ENCODE data around the gene MAML2.

MAML2 gene

GRCh38 chr11:96338910-96339705, 3.9 kb downstream of the MAML2 start:
- peak; percentile 45 for DNase-seq

GRCh38 chr11:96337541-96338431, 5.2 kb downstream of the MAML2 start:
- no peak for DNase-seq

GRCh38 chr11:96335388-96335787, 7.6 kb downstream of the MAML2 start:
- DNase-seq: no peak

GRCh38 chr11:96334219-96334618, 8.8 kb downstream of the MAML2 start:
- DNase-seq: no peak

- peak; percentile 73 for DNase-seq
Observed at GRCh38 chr11:96333191-96333719, 9.7 kb downstream of the MAML2 start.

GRCh38 chr11:96332126-96332771, 10.7 kb downstream of the MAML2 start:
- DNase-seq: no peak

- no peak for DNase-seq
Observed at GRCh38 chr11:96331699-96332116, 11.3 kb downstream of the MAML2 start.

GRCh38 chr11:96330511-96330859, 12.5 kb downstream of the MAML2 start:
- DNase-seq: no peak

- DNase-seq: peak; percentile 52
Observed at GRCh38 chr11:96329855-96330510, 13.0 kb downstream of the MAML2 start.

- DNase-seq: peak; percentile 78
Observed at GRCh38 chr11:96329419-96329818, 13.6 kb downstream of the MAML2 start.

- peak; percentile 67 for DNase-seq
Observed at GRCh38 chr11:96328395-96329010, 14.5 kb downstream of the MAML2 start.

- DNase-seq: no peak
Observed at GRCh38 chr11:96326959-96327358, 16.0 kb downstream of the MAML2 start.

GRCh38 chr11:96324912-96325311, 18.1 kb downstream of the MAML2 start:
- DNase-seq: peak; percentile 89

- no peak for DNase-seq
Observed at GRCh38 chr11:96323642-96323985, 19.4 kb downstream of the MAML2 start.

- no peak for DNase-seq
Observed at GRCh38 chr11:96322775-96323641, 20.0 kb downstream of the MAML2 start.

- DNase-seq: no peak
Observed at GRCh38 chr11:96321091-96321490, 21.9 kb downstream of the MAML2 start.

- no peak for DNase-seq
Observed at GRCh38 chr11:96319898-96320656, 22.9 kb downstream of the MAML2 start.

GRCh38 chr11:96318850-96319249, 24.1 kb downstream of the MAML2 start:
- DNase-seq: no peak

GRCh38 chr11:96318399-96318798, 24.6 kb downstream of the MAML2 start:
- no peak for DNase-seq

- DNase-seq: no peak
Observed at GRCh38 chr11:96317985-96318384, 25.0 kb downstream of the MAML2 start.

Data from fibroblast of skin of back (primary cell).